NCI-H446 treated with DMSO at 0.1 percent for 48 hours (cell line): ENCODE results near the gene PGGHG.
"Not testable (repeated sequence)": the region's sequence is repeated elsewhere in the genome, so short reads cannot be mapped to it uniquely, and the experiment has no call there.

Experiments
- DNase-seq: peaks from one replicate; lab custom pipeline; 2025; lab: John Stamatoyannopoulos, UW

PGGHG gene

DNA sequence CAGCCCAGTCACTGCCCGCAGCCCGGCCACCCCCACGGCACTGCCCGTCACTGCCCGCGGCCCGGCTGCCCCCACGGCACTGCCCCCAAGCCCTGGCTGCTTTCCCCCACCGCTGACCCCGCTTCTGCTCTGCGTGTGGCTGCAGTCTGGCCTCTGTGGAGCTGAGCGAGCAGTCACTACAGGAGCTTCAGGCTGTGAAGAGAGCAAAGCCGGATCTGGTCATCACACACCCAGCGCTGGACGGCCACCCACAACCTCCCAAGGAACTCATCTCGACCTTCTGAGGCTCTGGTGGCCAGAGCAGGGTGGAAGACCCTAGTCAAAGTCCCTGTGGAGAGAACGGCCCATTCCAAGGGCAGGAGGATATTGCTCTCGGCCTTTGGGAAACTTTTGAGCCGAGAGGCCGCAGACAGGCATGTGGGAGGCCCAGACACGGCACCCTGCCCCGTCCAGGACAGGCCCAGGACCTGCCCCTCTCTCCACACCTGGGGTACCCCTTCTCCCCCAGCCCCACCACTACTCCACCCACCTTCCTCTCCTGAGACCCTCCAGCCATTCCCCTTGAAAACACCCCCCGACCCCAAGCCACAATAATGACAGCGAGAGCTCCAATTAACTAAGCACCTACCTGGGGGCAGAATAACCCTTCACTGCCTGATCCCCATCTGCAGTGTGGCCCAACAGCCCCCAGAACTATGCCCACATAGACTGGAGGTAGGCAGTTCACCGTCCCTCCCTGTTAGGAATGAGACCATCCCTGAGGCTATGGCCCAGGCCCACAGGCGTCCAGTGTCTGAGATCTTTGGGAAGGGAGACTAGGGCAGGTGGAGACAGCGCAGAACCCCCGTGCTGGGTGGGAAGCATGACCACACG is 3.7 kb upstream of the PGGHG start:
- no peak for DNase-seq

DNA sequence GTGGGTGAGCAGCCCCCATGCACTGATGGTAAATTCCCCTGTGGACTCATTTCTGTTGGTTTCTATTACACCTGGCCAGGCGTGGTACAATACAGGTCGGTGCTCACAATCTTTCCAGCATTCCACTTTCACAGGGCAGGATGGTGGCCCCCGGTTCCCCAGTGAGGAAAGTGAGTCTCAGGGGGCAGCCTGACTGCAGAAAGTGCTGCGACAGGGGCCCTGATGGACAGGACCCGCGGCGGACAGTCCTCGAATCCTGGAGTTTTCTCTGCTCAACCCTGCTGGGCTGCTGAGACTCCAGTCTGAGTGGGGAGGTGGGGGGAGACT is 3.1 kb upstream of the PGGHG start:
- no peak for DNase-seq

DNA sequence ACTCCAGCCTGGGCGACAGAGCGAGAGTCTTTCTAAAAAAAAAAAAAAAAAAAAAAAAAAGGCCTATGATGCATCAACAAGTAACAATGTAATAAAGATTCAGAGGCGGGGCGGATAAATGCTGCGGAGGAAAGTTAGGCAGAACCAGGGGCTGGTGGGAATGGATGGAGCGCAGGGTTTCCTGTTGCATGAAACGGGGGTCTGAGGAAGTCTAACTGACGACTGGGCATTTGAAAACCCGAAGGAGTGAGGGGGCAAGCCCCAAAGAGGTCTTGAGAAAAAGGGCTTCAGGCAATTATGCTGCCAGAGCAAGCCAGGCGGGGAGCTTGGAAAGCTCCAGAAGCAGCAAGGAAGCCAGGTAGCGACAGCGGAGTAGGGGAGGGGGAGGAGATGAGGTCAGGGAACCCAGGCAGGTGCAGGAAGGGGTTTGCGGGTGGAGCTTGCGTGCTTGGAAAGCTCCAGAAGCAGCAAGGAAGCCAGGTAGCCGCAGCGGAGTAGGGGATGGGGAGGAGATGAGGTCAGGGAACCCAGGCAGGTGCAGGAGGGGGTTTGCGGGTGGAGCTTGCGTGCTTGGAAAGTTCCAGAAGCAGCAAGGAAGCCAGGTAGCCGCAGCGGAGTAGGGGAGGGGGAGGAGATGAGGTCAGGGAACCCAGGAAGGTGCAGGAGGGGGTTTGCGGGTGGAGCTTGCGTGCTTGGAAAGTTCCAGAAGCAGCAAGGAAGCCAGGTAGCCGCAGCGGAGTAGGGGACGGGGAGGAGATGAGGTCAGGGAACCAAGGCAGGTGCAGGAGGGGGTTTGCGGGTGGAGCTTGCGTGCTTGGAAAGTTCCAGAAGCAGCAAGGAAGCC is 1.7 kb upstream of the PGGHG start:
- not testable (repeated sequence) for DNase-seq

DNA sequence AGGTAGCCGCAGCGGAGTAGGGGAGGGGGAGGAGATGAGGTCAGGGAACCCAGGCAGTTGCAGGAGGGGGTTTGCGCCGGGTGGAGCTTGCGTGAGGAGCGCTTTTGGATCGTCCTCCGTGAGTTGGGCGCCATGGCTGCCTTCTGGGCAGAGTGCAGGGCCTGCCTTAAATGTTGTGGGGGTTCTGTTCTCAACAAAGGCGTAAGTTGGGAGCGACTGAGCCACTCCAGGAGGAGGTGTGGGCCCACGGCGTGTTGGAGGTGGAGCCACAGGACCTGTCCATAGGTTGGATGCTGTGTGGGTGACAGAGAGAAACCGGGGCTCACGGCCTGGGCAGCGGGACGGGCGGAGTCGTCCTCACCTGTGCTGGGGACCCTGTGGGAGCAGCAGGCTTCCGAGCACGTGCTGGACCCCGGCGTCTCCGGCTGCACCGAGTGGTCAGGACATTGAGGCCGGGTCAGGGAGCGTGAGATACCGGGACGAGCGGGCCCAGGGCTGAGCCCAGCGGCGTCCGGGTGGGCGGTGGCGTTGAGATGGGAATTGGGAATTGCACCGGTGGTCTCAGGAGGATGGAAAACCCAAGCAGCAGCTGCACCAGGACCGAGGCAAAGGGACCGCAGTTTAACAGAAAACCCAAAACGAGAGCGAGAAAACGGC is 977 bp upstream of the PGGHG start:
- no peak for DNase-seq

DNA sequence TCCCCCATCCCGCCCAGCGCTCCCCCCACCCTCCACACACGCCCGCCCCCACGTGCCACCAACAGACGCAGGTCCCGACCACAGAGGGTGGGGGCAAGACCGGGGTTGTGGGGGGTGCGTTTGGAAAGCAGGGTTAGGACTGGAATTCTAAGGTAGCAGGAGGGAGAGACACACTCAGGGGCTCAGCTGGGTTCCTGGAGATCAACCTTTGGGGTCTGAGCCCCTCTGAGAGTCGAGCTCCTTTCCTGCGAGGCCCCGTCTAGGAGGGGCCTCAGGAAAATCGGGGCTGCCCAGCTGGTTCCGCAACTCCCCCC is 429 bp downstream of the PGGHG start:
- DNase-seq = no peak

DNA sequence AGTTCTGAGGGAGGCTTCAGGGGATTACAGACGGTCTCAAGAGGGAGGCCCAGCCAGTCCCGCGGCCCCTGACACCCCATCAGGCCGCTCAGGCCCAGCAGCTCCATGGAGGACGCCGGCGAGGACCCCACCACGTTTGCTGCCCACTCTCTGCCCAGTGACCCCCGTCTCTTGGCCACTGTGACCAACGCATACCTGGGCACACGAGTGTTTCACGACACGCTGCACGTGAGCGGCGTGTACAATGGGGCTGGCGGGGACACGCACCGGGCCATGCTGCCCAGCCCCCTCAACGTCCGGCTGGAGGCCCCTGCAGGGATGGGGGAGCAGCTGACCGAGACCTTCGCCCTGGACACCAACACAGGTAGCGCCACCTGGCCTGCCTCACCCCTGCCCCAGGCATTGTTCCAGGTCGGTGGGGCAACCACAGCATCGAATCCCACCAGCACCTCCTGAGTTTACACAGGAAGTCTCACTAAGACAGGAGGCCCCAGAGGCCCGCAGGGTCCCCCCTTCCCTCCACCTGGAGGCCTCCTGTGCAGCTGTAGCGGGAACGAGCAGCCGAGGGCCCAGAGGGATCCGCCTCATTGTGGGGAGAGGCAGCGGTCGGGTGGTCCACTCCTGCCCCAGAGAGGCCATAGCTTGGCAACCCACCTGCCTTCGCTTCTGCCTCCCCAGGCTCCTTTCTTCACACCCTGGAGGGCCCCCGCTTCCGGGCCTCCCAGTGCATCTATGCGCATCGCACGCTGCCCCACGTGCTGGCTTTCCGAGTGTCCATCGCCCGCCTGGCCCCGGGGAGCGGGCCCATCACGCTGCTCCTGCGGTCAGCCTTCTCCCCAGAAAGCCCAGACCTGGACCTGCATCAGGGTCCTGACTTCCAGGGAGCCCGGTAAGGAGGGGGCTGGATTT is 1.0 kb downstream of the PGGHG start:
- DNase-seq = no peak

DNA sequence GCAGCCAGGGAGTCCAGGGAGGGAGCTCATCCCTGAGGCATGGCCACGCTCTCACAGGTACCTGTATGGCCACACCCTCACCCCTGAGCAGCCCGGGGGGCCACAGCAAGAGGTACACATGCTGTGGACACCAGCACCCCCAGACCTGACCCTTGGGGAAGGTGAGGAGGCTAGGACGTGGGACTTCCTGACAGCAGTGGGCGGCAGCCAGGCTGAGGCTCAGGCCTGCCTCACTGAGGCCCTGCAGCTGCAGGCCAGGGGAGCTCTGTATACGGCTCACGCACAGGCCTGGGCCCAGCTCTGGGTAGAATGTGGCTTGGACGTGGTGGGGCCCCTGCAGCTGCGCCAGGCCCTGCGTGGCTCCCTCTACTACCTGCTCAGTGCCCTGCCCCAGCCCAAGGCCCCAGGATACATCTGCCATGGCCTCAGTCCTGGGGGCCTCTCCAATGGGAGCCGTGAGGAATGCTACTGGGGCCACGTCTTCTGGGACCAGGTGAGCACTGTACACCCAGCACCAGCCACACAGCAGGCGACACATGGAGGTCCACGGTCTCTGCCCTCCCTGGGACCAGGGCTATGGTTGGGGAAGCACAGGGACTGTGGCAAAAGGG is 1.8 kb downstream of the PGGHG start:
- no peak for DNase-seq

DNA sequence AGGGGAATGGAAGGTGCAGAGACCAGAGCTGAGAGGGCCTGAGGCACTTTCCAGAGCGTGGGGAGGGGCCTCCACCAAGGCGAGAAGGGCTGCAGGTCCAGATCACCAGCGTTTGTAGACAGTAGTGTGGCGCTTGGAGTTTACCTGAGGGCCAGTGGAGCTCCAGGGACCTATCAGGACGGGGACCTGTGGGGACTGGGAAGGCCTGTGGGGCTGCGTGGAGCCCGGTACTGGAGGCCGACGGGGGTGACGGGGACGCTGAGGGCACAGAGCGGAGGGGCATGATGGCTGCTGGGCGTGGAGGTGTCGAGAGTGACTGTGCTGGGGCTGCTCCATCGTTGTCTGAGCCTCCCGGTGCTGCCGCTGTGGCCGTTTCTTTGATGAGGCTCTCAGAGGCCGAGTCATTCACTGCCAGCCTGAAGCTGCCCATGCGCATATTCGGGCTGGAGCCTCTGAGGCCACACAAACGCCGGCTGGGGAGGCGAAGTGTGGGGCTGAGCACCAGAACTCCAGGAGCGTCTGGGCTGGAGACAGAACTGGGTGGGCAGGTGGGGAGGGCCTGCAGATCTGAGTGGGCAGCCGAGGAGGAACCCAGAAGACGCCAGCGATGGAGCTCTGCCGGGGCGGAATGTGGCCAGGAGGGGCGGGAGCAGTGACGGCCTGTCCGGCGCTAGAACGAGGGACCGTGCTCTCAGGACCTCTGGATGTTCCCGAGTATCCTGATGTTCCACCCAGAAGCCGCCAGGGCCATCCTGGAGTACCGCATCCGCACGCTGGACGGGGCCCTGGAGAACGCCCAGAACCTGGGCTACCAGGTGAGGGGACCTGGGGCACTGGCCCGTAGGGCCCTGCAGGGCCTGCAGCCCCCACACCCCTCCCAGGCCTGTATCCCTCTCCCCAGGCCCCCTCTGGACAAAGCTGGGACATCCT is 2.6 kb downstream of the PGGHG start:
- no peak for DNase-seq

DNA sequence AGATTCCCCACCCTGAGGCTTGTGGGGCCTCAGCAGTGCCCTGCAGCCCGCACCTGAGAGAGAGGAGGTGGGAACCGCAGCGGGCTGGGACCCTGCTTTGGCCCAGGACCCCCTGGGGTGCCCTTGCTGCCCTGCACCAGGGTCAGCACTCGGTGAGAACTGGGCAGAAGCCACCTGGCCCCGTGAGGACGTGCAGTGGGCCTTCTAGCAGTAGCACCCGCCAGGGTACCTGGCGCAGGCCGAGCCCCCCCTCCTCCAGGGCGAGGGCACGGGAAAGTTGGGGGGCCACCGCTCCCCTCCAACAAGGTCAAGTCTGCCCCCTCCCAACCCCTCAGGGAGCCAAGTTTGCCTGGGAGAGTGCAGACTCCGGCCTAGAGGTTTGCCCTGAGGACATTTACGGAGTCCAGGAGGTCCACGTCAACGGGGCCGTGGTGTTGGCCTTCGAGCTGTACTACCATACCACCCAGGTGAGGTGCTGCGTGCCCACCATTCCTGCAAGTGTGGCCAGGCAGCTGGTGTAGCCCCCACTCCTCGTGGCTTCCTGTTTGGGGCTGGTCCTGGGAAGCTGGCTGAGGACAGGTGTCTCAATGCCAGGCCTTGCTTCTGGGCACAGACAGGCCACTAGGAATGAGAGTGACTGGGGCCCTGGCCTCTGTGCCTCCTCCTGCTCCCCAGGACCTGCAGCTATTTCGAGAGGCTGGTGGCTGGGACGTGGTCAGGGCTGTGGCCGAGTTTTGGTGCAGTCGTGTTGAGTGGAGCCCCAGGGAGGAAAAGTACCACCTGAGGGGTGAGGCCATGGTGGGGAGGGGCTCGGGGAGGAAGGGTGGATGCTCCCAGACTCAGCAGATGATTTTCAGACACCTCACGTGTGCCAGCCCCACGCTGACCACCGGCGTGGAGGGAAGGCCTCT is 3.5 kb downstream of the PGGHG start:
- no peak for DNase-seq

DNA sequence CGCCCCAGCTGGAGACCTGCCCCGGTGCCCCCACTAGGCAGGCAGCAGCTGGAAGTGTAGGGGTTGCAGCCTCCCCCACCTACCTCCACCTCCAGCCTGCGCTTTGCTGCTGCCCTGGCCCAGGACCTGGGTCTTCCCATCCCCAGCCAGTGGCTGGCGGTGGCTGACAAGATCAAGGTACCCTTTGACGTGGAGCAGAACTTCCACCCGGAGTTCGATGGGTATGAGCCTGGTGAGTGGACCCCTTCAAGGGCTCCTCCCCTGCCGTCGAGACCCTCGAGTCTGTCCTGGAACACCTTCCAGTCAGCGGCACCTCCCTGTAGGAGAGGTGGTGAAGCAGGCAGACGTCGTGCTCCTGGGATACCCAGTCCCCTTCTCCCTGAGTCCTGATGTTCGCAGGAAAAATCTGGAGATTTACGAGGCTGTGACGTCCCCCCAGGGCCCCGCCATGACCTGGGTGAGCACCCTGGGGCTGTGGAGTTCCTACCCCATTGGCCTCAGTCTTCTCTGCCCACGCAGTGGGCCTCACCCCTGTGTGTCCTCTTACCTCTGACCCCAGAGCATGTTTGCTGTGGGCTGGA is 4.4 kb downstream of the PGGHG start:
- no peak for DNase-seq

DNA sequence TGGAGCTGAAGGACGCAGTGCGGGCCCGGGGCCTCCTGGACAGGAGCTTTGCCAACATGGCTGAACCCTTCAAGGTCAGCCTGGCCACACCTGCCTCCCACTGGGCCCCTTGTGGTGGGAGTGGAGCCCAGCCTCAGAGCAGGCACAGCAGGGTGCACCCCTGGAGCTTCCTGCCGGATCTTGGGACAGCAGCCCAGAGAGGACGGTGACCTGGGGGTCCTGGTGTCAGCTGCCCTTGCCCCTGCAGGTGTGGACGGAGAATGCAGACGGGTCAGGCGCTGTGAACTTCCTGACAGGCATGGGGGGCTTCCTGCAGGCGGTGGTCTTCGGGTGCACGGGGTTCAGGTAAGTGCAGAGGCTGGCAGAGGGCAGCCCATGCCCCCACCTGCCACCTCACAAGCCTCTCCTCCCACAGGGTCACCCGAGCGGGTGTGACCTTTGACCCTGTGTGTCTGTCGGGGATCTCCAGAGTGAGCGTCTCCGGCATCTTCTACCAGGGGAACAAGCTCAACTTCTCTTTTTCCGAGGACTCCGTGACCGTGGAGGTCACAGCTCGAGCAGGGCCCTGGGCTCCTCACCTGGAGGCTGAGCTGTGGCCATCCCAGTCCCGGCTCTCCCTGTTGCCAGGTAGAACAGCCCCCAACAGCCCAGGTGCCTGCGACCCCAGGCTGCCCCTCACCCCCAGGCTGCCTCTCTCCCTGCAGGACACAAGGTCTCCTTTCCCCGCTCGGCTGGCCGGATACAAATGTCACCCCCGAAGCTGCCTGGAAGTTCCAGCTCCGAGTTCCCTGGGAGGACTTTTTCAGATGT is 5.1 kb downstream of the PGGHG start:
- DNase-seq = no peak

DNA sequence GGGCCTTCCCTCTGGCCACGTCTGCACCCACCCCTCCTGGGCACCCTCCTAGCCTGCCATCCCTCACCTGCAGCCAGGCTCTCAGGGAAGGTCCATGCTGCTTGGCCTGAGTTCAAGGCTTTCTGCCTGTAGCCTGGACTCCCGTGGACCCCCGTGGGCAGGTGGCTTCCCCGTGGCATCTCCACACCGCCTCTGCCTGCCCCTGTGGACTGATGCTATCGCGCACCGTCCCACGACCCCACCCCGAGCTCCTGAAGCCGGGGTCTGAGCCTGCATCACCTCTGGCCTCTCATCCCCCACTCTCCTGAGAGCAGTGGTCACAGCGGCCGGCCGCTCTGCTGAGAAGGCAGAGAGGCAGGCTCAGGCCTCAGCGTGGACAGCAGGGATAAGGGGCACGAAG is 5.9 kb downstream of the PGGHG start:
- no peak for DNase-seq

DNA sequence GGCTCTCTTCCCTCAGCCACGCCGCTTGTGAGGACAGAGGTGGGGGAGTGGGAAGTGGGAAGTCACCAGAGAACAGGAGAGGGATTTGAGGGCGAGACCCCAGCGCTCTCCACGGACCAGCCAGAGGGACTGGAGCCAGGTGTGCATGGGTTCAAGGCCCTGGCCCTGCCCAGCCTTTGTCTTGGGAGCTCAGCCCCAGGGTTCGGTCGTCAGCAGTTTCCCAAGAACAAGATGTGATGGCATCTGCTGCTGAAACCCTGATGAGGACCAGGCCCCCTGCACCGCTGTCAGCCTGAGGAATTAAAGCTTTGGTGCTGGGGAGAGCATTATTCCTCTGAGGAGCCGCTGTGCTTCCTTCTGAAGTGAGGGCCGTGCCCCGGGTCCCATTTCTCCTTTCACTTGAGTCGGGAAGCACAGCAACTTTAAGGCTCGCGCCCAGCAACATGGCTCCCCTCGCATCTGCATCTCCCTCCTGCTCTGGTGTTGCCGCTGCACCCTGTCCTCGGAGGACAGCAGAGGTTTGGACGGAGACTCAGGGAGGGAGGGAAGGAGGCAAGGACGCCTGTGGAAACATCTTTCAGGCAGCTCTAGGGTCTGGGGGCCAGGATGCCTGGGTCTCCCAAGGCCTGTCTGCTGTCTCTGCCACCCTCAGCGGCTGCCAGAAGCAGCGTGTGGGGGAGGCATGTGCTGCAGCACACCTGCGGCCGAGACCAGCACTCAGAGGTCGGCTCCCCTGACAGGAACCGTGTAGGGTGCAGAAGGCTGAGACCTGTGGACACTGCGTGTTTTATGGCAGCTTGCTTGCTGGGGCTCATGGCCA is 6.6 kb downstream of the PGGHG start:
- DNase-seq = no peak

DNA sequence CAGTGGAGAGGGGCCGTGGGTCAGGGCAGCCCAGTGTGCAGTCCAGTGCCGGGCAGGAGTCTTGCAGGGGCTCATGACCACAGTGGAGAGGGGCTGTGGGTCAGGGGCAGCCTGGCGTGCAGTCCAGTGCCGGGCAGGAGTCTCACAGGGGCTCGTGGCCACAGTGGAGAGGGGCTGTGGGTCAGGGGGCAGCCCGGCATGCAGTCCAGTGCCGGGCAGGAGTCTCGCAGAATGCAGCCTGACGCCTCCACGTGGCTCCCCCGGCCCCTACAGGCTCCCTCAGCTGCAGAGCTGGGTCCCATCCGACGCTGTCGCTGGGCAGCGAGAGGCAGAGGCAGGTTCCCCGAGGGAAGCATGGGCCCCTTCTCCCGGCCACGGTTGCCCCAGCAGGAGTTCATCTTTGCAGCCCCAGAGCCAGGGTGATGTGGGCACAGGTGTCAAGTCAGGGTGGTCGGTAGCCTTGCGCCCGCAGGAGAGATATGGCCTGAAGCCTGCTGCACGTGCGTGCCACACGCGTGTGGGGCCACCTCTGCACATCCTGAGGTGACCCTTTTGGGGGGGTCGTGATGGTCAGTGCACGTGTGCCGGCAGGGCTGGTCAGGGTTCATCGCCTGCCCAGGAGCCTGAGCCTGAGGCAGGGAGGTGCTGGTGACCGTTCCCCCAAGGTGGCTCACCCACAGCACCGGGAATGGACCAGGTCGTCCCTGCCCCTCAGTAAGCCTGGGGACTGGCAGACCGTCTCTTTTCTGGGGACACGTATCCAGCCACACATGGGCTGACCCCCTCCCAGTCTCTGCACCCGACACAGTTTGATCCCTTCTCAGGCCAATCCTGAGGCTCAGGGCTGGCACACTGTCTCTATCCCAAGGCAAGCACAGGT is 7.5 kb downstream of the PGGHG start:
- DNase-seq = no peak

DNA sequence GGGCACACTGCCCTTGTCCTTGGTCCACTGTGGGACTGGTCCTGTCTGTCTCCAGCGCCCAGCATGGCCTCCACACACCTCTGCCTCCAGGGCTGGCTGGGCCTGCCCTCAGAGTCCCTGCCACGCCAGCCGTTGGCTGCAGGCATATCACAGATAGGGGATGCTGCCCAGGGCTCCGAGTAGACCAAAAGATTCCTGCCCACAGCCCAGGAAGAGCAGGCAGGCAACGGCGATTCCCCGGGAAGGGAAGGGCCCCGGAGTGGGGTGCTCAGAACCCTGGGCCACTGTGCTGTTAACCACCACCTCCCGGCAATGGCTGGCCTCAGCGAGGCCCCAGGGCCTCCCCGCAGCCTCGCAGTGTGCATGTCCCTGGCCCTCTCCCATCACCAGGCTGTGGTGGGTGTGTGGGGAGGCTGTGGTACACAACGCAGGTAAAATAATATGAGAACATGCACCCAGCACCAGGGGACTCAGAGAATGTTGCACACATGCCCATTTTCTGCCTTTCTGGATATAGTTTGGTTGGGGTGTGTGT is 8.2 kb downstream of the PGGHG start:
- DNase-seq = no peak
